ENCODE data around the gene OR5A2.
A peak's percentile ranks its signal among the peaks of the same experiment; 100 is the strongest.
"Not testable (repeated sequence)": the region's sequence is repeated elsewhere in the genome, so short reads cannot be mapped to it uniquely, and the experiment has no call there.

OR5A2 gene

GRCh38 chr11:59448484-59448883, 22.3 kb upstream of the OR5A2 start:
- no peak overlapping the region for H3K4me3 ChIP-seq (ENCODE audit: low read depth, low read length)
- in situ Hi-C loops (cut with HindIII; ENCODE audit: low sequenced_read_pairs) = no loop called here
- no peak for TF ChIP-seq CTCF (IDR thresholded peaks at IDR 0.05; ENCODE audit: low read depth, low read length)
- DNase-seq (ENCODE audit: low read depth, low spot score) = no peak

GRCh38 chr11:59445624-59446023, 19.4 kb upstream of the OR5A2 start:
- in situ Hi-C loops (cut with HindIII; ENCODE audit: low sequenced_read_pairs); DNase-seq (ENCODE audit: low read depth, low spot score): not testable (repeated sequence)

GRCh38 chr11:59437770-59438169, 11.6 kb upstream of the OR5A2 start:
- in situ Hi-C loops (cut with HindIII; ENCODE audit: low sequenced_read_pairs) = no loop called here
- no peak for DNase-seq (ENCODE audit: low read depth, low spot score)
- no peak for TF ChIP-seq CTCF (IDR thresholded peaks at IDR 0.05; ENCODE audit: low read depth, low read length)
- H3K4me3 ChIP-seq (ENCODE audit: low read depth, low read length) = no peak overlapping the region

More at GRCh38 chr11:59445624-59446023, 19.4 kb upstream of the OR5A2 start:
- H3K4me3 ChIP-seq (ENCODE audit: low read depth, low read length) = not testable (repeated sequence)

GRCh38 chr11:59436169-59436568, 10.0 kb upstream of the OR5A2 start, which contains the start of gene OR5A1:
OR5A1 (plus strand) TSS chr11:59436469; CDS start chr11:59443169, 6,700 bp downstream.
- in situ Hi-C loops (cut with HindIII; ENCODE audit: low sequenced_read_pairs) = no loop called here
- no peak within 1 kb of the TSS for H3K4me3 ChIP-seq (ENCODE audit: low read depth, low read length)
- no peak for DNase-seq (ENCODE audit: low read depth, low spot score)
- no peak for TF ChIP-seq CTCF (IDR thresholded peaks at IDR 0.05; ENCODE audit: low read depth, low read length)

- H3K4me3 ChIP-seq (ENCODE audit: low read depth, low read length) = no peak overlapping the region
- in situ Hi-C loops (cut with HindIII; ENCODE audit: low sequenced_read_pairs) = no loop called here
- peak; percentile 74 for TF ChIP-seq CTCF (IDR thresholded peaks at IDR 0.05; ENCODE audit: low read depth, low read length)
- DNase-seq (ENCODE audit: low read depth, low spot score) = peak; percentile 45
Measured at GRCh38 chr11:59429924-59430516, 3.8 kb upstream of the OR5A2 start.

- no peak for TF ChIP-seq CTCF (IDR thresholded peaks at IDR 0.05; ENCODE audit: low read depth, low read length)
- no peak overlapping the region for H3K4me3 ChIP-seq (ENCODE audit: low read depth, low read length)
- in situ Hi-C loops (cut with HindIII; ENCODE audit: low sequenced_read_pairs) = no loop called here
- DNase-seq (ENCODE audit: low read depth, low spot score) = no peak
Measured at GRCh38 chr11:59427068-59427382, 812 bp upstream of the OR5A2 start.

- H3K4me3 ChIP-seq (ENCODE audit: low read depth, low read length) = no peak overlapping the region
- in situ Hi-C loops (cut with HindIII; ENCODE audit: low sequenced_read_pairs) = no loop called here
- no peak for TF ChIP-seq CTCF (IDR thresholded peaks at IDR 0.05; ENCODE audit: low read depth, low read length)
- DNase-seq (ENCODE audit: low read depth, low spot score) = no peak
Measured at GRCh38 chr11:59425131-59425530, 1.1 kb downstream of the OR5A2 start.

Data from astrocyte of the spinal cord (primary cell).